ENCODE measurements around the gene CPSF2.

The CPSF2 gene

GRCh38 chr14:92190768-92191167 lies 69.0 kb downstream of the CPSF2 start:
- no peak for DNase-seq (ENCODE audit: low read depth, low spot score)
- CTCF ChIA-PET, result no interaction called here
- H3K4me3 ChIP-seq (ENCODE audit: low read depth, low read length), result no peak overlapping the region
- POLR2A ChIA-PET, result no interaction called here
- no peak for TF ChIP-seq CTCF (IDR thresholded peaks at IDR 0.05; ENCODE audit: insufficient read depth, low read length, missing control alignments)

- TF ChIP-seq CTCF (IDR thresholded peaks at IDR 0.05; ENCODE audit: insufficient read depth, low read length, missing control alignments), result no peak
- ChIA-PET POLR2A (no interaction called here), CTCF (no interaction called here)
- DNase-seq (ENCODE audit: low read depth, low spot score), result no peak
- no peak overlapping the region for H3K4me3 ChIP-seq (ENCODE audit: low read depth, low read length)
These were observed 77.0 kb downstream of the CPSF2 start for GRCh38 chr14:92198804-92199203.

- ChIA-PET POLR2A (no interaction called here), CTCF (no interaction called here)
- no peak overlapping the region for H3K4me3 ChIP-seq (ENCODE audit: low read depth, low read length)
- TF ChIP-seq CTCF (IDR thresholded peaks at IDR 0.05; ENCODE audit: insufficient read depth, low read length, missing control alignments), result no peak
- DNase-seq (ENCODE audit: low read depth, low spot score), result no peak
These were observed 78.0 kb downstream of the CPSF2 start for GRCh38 chr14:92199763-92200162.

GRCh38 chr14:92203116-92203515 lies 81.3 kb downstream of the CPSF2 start:
- ChIA-PET CTCF (no interaction called here), POLR2A (no interaction called here)
- no peak overlapping the region for H3K4me3 ChIP-seq (ENCODE audit: low read depth, low read length)
- TF ChIP-seq CTCF (IDR thresholded peaks at IDR 0.05; ENCODE audit: insufficient read depth, low read length, missing control alignments), result no peak
- no peak for DNase-seq (ENCODE audit: low read depth, low spot score)

GRCh38 chr14:92204792-92205191 lies 83.0 kb downstream of the CPSF2 start:
- no peak for TF ChIP-seq CTCF (IDR thresholded peaks at IDR 0.05; ENCODE audit: insufficient read depth, low read length, missing control alignments)
- no peak overlapping the region for H3K4me3 ChIP-seq (ENCODE audit: low read depth, low read length)
- ChIA-PET POLR2A (no interaction called here), CTCF (no interaction called here)
- no peak for DNase-seq (ENCODE audit: low read depth, low spot score)

- no peak for DNase-seq (ENCODE audit: low read depth, low spot score)
- CTCF ChIA-PET, result no interaction called here
- POLR2A ChIA-PET, result no interaction called here
- TF ChIP-seq CTCF (IDR thresholded peaks at IDR 0.05; ENCODE audit: insufficient read depth, low read length, missing control alignments), result no peak
- H3K4me3 ChIP-seq (ENCODE audit: low read depth, low read length), result no peak overlapping the region
These were observed 85.5 kb downstream of the CPSF2 start for GRCh38 chr14:92207012-92207927.
